ENCODE results near the gene PRR5L.
"Not testable (repeated sequence)": the region's sequence is repeated elsewhere in the genome, so short reads cannot be mapped to it uniquely, and the experiment has no call there.

Gene PRR5L

DNA sequence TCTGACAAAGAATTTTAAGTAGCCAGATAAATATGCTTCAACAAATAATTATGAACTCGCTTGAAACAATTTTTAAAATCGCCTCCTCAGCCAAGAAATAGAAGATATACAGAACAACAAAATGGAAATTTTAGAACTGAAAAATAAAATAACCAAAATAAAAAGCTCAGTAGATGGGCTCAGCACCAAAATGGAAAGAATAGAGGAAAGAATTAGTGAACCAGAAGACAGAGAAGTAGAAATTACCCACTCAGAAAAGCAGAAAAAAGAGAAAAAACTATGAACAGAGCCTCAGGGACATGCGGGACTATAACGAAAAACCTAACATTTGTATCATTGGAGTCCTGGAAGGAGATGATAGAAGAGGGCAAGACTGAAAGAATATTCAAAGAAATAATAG is 14.2 kb upstream of the PRR5L start:
- no peak for DNase-seq

DNA sequence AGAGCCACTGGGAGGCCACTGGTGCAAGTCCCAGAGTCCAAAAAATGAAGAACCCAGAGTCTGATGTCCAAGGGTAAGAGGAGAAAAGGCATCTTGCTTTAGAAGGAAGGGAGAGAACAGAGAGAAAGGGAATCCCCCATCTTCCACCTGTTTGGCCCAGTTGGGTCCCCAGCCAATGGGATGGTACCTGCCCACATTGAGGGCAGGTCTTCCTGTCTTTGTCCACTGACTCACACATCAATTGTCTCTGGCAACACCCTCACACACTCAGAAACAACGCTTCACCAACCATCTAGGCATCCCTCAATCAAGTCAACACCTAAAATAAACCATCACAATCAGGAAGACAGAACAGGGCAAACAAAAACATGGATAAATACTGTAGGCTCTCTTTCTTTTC is 13.2 kb upstream of the PRR5L start:
- DNase-seq, result no peak

DNA sequence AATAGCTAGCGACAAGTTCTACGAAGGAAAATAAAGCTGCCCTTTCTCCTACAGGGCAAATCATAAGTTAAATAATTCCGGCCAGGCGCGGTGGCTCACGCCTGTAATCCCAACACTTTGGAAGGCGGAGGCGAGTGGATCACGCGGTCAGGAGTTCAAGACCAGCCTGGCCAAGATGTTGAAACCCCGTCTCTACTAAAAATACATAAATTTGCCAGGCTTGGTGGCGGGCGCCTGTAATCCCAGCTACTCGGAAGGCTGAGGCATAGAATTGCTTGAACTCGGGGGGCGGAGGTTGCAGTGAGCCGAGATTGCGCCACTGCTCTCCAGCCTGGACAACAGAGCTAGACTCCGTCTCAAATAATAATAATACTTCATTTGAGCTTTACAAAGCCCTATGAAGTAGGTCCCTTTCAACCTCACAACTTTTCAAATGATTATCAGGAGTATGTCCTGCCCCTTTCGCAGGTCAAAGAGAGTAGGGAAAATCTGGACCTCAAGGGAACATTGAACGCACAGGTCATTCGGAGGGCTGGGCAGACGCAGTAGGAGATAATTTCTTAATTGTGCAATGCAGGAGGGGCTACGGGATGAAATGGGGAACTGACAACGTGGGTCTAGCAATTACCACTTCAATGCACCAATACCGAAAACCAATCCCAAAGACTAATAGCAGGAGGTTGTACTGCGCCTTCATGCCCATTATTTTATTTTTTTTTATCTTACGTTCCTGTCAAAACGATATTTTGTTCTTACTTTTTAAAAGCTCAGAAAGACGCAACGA is 7.5 kb upstream of the PRR5L start:
- DNase-seq, result no peak

DNA sequence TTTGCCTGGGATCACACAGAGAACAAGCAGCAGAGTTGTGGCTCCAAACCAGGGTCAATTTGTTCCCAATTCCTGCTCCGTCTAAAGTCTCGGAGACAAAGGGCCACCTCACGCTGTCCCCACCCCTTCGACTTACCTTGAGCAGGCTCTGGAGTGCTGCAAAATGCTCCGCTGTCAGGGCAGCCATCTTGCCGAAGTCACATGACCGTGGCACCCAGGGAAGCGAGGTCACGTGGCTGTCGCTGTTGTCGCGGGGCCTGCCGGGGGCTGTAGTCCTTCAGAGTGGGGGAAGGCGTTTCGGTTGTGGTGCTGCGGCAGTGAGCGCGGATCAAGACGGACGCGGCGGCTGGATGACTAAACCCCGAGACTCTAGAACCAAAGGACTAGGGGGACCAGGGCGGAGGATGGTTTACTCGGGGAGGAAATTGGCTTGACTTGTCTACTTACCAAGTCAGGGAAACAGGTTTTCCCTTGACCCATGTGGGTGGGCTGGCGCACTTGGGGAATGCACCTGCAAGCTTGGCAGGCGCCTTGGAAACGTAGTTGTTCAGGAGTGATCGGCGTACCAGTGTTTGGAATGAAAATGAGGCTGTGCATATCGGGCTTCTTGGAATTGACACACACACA is 6.7 kb upstream of the PRR5L start, which contains the start of gene COMMD9:
TSS of gene COMMD9 (minus strand) at position 199 of the 627 bp plus-strand sequence. CDS start at position 187, 12 bp downstream.
- peak; percentile 86 for DNase-seq

DNA sequence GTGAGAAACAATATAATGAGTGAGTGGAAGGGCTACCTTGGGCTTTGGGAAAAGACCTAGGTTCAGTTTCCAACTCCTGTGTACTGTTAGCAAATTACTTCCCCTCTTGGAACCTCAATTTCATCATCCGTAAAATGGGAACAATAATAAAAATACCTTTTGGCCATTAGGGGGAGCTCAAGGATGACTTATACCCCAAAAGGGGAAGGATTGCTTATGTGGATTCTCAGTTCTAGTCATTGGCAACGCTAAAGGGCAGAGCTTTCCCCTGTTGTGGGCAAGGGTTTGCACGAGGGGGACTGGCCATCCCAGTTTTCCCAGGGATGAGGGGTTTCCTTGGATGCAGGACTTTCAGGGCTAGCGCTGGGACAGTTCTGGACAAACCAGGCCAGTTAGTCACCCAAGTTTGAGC is 3.8 kb upstream of the PRR5L start:
- DNase-seq, result peak; percentile 11

DNA sequence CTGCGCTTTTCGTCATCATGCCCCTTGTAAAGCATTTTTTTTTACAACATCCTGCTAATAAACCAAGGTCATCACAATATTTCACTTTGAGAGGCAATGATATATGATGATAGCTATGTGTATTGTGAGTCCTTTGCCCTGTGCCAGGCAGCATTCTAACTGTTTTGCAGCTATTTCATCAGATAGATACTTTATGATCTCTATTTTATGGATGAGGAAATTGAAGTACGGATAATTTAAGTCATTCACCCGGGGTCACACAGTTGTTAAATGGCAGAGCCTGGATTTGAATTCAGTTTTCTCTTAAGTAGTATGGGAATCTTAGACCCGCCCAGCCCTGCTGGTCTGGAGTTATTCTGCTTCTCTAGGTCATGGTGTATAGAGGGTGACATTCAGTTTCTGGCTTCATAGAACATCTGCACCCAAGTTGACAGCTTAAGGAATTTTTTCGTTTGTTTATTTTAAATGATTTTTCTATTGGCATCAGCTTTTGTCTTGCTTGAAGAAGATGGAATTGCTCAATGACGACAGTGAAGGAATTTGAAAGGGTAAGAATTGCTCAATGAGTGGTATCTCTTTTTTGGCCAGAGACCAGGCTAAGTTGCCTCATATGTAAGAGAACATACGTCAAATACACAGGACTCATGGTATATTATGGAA is 926 bp downstream of the PRR5L start:
- no peak for DNase-seq

DNA sequence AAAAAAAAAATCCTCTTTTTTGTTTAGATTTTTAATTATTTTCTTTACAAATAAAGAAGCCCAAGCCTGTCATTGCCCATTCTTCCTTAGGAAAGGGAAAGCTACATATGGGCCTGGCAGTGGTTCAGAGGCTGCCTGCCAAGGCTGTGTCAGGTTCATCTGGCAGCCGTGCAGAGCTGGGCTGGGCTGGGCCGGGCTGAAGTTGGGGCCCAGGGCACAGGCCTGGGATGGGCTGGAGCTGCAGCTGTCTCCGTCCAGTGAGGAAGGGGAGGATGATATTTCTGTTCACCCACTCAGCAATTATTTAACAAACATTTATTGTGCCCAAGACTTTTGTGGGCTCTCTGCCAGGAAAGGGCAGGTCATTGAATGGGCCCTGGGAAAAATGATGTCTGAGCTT is 4.6 kb downstream of the PRR5L start:
- peak; percentile 79 for DNase-seq

DNA sequence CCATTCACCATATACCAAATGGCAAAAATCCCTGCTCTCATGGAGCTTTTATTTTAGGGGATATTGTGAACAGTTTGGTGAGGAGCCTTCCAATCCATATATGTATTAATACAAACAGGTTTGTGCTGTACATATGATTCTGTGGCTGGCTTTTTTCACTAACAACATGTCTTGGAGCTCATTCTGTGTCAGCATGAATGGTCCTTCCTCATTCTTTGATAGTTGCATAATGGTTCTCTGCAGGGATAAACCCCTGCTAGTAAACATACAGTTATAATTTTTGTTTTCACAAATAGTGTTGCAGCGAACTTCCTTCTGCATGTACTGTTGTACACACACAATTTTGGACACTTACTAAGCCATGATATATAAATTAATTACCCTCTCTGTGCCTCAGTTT is 8.3 kb downstream of the PRR5L start:
- no peak for DNase-seq

DNA sequence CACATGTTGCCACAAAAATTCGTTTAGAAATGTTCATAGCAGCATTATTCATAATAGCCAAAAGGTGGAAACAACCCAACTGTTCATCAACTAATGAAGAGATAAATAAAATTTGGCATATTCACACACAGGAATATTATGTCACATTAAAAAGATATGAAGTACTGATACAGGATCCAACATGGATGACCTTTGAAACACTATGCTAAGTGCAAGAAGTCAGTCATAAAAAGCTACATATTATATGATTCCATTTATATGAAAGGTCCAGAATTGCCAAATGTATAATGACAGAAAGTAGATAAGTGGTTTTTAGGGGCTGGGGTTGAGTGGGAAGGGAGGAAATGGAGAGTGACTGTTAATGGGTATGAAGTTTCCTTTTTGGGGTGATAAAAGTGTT is 9.0 kb downstream of the PRR5L start:
- no peak for DNase-seq

DNA sequence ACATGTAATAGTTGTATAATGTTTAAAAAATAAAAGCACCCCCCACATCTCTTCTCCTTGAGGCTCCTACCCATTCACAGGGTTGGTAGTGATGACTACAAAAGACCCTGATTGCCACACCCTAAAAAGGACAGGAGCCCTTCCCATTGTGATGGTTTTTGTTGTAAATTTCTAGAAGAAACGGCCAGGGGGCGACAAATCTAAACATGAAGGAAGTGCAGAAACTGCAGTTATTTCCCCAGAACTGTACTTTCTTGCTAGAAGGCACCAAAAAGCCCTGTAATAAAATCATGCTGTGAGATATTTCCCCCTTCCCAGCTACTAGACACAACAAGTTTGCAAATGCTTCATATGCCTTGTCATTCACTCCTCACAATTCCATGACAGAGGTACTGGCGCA is 10.8 kb downstream of the PRR5L start:
- DNase-seq, result no peak

DNA sequence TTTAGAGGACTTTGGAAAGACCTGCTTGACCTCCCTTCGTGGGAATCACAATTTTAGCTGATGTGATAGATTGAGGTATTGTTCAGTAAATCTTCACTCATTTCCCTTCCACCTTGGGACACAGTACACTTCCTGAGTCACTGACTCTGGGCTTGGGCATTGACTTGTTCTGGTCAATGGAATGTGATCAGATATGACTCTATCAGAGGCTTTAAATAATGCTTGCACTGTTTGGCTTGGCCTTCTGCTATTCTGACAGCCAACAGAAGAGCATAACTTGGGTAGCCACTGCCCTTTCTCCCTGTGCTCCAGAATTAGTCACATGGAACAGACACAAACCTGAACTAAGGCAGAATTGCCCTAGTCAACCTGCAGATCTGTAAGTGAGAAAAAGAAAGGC is 12.5 kb downstream of the PRR5L start:
- DNase-seq, result no peak

DNA sequence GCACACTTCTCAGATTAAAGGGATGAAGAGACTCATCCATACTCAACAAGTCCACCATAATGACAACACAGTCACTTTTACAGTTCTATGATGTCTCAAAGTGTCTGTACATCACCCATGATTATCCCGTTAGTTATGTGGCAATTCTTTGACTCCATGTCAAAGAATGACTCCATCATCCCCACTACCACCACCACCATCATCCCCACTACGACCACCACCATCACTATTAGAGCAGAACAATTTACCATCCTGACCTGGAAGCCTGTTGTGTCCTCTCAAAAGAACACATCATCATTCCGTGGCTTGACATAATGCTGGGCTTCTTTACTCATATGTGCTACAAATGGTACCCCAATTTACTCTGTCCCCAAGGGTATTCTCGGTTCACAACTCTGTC is 13.7 kb downstream of the PRR5L start:
- DNase-seq, result no peak

DNA sequence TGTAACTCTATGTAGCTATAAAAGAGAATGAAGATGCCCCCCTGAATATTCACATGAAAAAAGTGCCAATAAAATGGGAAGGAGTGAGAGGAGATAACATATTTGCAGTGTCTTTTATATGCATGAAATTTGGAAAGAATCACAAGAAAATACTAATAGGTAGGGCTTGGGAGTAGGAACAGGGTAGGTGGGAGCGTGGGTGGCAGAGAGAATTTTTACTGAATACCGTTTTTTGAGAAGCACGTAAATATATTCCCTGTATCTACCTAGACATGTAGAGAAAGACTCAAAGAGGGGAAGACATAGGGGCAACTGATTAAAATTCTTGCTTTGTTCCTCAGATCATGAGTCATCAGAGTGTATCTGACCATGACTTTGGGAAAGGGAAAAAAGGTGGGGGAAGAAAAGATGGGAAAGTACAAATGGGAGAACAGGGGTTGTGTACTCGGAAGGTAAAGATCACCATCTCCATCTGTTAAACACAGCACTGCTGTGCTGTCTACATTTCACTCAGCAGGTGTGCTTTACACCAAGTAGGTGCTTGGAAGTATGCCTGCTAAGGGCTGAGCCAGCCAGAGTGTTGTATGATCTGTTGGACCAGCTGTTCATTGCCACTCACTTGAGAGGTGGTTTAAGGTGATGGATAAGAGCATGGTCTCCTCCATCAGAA is 16.0 kb downstream of the PRR5L start:
- no peak for DNase-seq

DNA sequence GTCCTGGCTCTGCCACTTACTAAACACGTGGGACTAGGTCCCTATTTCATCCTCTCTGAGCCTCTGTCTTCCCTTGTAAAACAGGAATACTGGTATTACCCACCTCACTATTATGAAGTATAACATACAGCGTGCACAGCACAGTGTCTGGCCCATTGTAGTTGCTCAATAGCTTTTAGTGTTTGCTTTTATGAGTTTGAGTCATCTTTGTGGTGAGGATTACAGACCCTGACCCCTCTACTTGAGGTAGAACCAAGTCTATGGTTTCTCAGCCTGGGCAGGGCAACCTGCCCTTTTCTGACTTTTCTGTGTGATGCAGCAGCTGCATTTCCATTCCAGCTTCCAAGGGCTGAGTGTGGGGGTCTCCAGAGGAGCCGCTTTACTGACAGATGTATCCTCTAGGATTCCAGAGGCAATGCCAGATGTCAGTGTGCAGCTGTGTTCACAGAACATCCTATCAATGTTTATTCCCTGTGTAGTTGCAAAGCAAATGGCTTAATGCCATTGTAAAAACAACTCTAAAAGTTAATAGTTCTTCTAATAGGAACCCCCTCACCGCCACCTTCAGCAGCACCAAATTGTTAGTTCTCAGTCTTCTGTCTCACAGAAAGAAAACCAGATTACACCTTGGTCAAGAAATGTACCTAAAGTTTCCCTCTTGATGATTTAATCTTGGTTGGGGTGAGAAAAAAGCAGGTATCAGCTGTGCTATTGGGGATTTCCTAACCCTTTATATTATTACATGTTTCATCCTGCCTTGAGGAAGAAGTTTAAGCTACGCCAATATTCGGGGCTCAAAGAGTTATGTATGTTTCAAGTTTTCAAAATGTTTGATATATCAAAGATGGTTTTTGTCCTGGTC is 16.8 kb downstream of the PRR5L start:
- no peak for DNase-seq

DNA sequence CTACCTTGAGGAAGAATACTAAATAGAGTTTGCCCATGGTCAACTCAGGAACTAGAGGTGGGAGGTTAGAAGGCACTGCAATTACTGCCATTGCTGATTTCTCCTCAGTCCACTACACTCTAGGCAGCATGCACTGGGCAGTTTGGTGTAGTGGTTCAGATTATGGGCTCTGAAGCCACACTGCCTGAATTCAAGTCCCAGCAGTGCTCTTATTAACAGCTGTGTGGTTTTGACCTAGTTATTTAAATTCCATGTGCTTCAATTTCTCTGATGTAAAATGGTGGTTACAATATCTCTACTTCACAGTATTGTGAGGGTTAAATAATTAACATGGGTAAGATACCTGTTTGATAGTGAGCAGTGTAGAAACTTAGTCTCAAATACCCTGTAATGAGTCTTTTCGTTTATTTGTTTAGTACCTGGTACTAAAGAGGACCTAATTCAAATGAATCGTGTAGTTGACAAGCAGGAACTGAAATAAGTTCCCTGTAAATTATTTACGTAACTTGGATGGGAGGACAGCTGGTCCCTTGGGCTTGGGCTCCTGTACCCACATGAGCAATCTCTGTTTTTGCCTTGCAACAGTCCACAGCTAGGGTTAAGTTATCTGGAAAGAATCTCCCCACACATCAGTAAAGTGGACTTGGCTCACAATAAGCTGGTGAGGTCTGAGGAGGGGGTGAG is 17.8 kb downstream of the PRR5L start:
- DNase-seq, result no peak

DNA sequence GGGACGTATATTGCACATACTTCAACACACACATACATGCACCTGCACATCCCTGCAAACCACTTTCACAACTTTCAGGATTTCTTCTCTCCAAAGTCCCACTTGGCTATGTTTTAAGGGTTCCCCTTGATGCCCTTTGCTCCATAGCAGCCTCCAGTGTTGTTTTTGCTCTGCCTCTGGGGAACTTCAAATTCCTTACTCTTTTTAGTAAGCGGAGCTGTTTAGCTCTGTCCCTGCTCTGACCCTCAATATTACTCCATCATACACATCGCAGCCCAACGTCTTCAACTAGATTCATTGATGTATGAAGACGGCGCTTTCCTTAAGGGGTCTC is 18.3 kb downstream of the PRR5L start:
- no peak for DNase-seq

DNA sequence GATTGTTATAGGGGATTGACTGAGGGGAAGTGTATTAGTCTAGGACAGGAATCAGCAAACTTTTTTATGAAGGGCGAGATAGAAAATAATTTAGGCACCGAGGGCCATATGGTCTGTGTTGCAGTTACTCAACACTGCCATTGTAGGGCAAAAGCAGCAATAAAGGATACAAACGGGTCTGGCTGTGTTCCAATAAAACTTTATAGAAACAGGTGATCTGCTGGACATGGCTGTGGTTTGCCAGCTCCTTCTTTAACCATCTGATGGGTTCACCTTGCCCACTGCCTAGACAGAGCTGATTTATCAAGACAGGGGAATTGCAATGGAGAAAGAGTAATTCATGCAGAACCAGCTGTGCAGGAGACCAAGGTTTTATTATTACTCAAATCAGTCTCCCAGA is 20.0 kb downstream of the PRR5L start:
- no peak for DNase-seq

DNA sequence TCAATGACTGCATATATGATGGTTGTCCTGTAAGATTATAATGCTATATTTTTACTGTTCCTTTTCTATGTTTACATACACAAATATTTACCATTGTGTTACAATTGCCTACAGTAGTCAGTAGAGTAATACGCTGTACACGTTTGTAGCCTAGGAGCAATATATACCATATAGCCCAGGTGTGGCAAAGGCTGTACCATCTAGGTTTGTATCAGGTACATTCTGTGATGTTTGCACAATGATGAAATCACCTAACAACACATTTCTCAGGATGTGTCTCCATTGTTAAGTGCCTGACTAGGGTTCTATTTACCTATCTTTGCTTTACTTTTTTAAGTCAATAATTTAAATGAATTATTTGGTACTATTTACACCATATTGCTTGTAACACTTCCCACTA is 21.9 kb downstream of the PRR5L start:
- DNase-seq, result no peak

DNA sequence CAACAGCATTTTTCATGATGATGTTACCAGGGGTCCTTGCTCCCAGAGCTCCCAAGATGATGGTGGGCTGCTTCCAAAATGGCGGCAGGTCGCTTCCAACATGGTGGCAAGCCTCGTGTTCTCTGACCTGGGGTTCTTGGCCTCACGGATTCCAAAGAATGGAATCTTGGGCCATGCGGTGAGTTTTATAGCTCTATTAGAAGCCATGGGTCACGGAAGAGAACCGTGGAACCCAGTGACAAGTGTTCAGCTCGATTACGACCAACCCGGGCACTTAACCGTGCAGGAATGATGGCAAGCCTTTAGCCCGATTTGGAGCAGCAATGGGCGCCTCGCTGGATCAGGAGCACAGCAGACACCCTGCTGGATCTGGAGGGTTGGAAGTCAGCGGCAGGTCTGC is 28.9 kb downstream of the PRR5L start:
- not testable (repeated sequence) for DNase-seq

DNA sequence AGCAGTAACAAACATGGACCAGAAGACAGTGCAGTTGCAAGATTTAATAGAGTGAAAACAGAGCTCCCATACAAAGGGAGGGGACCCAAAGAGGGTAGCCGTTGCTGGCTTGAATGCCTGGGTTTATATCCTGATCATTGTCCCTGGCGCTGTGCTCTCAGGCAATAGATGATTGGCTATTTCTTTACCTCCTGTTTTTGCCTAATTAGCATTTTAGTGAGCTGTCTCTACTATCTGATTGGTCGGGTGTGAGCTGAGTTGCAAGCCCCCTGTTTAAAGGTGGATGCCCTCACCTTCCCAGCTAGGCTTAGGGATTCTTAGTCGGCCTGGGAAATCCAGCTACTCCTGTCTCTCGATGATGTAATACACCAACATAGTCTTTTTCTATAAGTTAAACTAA is 29.3 kb downstream of the PRR5L start:
- not testable (repeated sequence) for DNase-seq

DNA sequence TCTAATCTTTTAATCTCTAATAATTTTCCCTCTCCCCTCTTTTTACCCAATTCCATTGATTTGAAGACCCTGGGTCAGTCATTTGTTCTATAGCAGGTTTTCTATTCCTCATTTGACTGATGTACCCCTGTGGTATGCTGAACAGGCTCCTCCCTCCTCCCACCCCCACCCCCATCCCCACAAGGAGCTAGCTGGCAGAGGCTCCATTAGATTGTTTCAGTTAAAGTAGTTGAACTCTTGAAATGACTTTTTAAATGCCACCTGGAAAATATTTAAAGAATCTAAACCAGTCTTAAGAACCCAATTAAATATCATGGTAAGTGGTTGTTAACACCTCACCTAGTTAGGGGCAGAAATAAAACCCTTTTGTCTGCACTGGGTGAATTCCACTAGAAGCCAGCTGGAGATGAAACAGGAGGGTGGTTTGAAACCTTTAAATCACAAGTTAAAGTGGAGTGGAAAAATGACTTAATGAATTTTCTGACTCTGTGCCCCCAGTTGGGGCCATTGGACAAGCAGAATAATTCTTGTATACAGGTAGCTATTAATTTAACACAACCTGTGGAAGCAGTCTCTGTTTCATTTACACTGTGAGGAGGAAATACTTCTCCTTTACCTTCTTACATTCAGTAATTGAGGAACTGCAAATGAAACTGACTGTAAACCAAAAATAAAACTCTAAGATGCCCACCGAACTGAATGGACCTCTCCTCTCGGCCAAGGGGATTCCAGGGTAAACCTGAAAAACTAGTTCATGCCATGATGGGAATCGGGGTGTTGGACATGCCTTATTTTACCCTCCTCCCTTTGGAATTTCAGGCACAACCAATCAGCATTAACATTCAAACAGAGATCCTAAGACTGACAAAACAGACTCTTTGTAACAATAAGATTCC is 30.7 kb downstream of the PRR5L start:
- no peak for DNase-seq
